UCSD-AML1 (cell line): ENCODE data around the gene SLC22A12.

Source experiments
- DNase-seq: peaks from one replicate; lab custom pipeline; 2025; ENCODE audit not compliant: unreplicated experiment; lab: John Stamatoyannopoulos, UW

Gene SLC22A12

DNA sequence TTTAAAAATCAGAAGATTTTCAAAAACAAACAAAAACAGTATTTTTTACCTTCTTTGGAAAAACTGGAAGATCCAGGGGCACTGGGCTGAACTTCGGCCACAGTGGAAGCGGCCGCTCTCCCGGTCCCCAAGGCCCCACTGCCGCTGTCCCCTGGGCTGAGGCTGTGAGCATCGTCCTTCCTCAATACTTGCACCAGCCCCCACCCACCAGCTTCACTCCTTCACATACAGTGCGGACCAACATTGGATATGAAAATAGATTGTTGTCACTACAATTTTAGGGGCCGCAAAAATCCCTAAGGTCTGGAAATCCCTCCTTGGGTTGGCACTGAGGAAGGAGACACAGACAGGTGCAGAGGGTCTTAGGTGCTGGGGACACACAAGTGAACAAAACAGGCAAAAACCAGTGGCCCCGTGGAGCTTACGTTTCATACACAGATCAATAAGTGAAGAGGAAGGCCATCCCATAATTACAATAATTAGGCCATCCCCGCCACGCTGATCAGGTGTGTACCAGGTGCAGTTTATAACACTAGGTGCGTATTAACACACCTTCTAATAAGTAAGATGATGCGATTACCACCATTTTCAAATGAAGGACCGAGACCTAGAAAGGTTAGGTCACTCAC, 28.2 kb upstream of the SLC22A12 start:
- no peak for DNase-seq

DNA sequence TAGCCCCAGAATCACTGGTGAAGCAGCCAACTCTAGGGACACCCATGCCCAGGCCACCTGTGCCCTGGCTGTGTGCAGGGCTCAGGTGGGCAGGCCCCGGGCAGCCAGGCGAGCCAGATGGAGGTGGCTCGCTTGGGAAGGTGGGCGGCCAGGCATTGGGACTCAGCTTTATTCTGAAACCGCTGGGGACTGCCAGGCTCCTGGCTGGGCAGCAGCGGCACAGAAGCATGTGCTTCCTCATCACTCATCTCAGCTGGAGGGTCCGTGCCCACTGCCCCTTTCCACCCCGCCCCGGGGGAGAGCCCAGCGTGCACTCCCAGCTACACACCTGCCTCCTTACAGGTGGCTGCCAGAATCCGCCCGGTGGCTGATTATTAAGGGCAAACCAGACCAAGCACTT, 27.1 kb upstream of the SLC22A12 start:
- no peak for DNase-seq

DNA sequence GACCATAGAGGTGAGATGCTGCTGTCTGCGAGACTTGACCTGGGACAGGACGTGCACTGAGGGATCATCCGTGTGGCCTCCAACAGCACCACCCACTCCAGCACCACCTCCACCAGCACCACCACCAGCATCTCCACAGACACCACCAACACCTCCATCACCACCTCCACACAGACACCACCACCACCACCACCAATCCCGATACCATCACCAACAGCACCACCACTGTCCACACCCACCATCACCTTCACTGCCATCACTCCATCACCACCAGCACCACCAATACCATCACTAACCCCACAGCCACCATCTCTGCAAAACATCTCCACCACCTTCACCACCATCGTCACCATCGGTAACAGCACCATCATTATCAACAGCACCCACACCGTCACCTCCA, 26.6 kb upstream of the SLC22A12 start:
- no peak for DNase-seq

DNA sequence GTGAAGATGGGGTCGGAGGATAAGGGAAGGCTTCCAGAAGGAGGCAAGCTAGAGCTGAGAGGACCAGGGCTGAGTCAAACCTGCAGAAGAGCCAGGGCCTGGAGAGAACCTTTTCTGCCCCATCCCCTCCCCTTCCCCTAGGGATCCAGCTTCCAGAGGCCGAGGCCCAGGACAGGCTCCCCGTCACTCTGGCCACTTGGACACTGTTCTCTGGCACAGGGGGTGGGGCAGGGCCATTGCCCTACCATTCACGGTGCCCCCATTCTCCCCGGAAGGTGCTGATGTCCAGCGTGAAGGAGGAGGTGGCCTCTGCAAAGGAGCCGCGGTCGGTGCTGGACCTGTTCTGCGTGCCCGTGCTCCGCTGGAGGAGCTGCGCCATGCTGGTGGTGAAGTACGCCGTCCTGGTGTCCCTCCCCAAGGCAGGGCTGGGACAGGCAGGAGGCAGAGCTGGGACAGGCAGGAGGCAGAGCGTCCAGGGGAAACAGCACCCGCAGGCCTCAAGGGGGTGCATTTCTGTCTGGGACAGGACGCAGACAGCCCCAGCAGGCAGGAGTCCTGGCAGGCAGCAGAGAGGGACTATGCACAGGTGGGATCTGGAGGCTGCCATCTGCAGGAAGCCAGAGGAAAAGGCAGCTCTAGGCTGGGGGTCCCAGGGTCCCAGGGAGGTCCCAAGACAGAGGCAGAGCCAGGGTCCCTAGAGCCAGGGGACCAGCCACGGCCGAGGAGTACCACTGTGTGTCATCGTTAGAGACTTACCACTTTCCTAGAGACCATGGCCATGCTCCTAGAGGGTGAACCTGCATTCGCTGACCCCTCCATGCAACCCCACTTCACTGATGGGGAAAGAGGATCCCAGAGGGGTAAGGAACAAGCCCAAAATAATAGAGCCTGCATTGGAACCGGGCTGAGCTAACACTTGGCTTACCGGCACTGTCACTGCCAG, 25.8 kb upstream of the SLC22A12 start:
- no peak for DNase-seq

DNA sequence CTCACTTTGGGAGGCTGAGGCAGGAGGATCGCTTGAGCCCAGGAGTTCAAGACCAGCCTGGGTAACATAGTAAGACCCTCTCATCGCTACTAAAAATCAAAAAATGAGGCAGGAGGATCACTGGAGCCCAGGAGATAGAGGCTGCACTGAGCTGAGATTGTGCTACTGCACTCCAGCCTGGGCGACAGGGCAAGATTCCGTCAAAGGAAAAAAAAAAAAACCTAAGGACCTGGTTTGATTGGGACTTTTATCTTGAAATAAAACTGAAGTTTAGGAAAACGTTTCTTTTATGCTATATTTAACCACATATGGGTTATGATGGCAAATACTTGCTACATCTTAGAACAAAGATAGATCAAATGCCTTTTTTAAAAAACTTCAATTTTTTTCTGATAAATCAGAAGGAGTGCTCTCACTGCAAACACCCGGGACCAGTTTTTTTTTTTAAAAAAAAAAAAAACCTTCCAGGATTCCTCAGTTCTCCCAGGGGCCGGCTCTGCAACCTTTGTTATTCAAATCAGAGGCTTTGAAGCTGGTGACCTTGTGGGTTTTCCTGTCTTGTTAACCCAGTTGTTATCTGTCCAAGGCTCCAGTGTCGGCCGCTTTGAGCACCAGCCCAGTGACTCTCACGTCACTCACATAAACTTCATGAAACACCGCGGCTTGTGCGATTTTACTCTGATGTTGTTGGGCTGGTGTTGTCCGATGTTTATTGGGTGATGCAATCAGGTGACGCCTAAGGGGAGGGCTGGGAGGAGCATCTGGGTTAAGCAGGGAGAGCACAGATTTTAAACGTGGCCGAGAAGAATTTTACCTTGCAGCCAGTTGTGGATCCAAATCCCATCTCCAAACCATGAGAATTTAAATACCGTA, 24.7 kb upstream of the SLC22A12 start:
- DNase-seq = no peak

DNA sequence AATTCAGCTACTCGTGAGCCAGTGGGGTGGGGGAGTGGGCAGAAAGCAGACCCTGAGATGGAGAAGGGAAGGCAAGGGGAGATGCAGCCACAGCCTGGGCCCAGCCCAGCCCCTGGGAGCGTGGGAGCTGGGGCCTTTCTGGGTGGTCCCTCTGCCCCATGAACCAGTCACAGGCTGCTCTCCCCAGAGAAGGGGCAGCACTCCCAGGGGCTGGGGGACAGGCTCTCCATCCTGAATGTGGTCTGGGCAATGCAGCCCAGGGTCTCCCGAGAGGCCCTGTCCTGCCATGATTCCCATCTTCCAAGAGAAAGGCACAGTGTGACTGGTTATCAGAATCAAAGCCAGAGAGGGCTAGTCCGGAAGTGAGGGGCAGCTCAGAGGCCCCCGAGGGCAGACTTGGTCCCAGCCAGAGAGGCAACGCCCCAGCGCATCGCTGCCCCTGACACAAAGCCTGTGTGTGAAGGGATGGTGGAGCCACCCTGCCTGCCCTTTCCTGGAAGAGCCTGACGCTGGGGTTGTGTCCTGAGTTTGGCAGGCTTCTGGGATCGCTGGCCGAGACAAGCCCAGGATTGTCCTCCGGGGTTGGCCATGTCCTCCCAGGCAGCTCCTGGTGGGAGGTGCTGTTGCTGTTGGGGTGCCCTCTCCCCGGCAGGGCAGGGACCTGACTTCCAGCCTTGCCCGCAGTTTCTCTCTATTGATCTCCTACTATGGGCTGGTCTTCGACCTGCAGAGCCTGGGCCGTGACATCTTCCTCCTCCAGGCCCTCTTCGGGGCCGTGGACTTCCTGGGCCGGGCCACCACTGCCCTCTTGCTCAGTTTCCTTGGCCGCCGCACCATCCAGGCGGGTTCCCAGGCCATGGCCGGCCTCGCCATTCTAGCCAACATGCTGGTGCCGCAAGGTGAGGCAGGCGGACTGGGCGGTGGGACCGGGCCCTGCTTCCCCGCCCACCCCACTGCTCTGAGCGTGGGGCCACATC, 23.8 kb upstream of the SLC22A12 start:
- no peak for DNase-seq

DNA sequence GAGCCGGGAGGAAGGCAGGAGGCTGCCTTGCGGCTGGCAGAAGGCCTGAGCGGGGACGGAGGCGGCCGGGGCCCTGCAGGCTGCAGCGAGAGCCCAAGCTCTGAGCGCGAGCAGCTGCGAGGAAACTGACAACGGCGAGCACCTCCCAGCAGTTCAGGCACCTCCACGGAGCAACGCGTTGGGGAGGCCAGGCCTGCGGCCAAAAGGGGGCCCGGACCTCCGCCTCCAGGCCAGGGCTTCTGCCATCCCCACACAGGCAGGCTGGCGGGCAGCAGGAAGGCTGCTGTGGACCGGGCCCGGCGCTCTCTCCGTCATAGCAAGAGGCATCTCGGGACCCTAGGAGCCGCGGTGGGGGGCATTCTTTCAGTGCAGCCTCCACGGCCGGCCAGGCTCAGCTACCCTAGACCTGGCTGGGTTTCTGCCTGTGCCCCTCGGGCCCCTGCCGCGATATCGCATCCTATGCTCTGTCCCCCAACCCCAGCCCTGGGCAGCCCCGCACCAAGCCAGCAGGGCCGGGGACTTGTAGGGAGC, 22.9 kb upstream of the SLC22A12 start:
- DNase-seq = no peak

DNA sequence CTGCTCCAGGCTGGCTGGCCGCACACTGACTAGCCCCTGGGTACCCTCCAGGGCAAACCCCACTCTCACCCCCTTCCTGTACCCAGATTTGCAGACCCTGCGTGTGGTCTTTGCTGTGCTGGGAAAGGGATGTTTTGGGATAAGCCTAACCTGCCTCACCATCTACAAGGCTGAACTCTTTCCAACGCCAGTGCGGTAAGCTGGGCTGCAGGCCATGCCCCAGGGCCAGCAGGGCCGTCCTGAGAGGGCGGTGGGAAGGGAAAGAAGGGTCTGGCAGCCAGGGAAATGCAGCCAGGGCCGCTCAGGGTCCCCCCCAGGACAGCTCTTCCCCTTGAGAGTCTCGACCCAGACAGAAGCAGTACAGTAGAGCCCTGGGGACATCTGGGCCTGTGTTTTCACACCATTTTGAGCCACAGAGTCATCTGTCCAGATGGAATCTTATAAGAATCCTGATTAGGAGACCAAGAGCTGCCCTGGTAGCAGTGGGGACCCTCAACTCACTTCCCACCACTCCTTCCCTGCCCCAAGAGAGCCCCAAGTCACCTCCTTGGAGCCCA, 22.4 kb upstream of the SLC22A12 start:
- DNase-seq = no peak

DNA sequence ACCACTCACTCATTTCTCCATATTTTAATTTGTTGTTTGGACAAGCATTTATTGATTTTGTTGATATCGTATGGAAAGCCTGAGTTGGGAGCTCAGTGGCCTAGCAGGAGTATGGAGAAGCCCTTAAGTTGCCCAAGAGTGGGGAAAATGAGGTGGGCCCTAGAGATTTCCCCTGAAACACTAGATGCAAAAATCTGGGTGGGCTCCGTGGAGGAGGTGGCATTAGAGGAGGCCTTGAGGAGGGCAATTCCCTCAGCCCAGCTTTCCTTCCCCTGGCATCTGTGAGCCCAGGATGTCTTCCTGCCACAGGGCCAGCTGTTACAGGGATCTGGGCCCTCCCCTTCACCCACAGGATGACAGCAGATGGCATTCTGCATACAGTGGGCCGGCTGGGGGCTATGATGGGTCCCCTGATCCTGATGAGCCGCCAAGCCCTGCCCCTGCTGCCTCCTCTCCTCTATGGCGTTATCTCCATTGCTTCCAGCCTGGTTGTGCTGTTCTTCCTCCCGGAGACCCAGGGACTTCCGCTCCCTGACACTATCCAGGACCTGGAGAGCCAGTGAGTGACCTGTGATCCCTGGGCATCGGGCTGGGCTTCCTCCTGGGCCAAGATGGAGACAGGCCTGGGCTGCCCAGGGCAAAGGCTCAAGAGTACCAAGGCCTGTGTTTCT, 21.6 kb upstream of the SLC22A12 start:
- no peak for DNase-seq

DNA sequence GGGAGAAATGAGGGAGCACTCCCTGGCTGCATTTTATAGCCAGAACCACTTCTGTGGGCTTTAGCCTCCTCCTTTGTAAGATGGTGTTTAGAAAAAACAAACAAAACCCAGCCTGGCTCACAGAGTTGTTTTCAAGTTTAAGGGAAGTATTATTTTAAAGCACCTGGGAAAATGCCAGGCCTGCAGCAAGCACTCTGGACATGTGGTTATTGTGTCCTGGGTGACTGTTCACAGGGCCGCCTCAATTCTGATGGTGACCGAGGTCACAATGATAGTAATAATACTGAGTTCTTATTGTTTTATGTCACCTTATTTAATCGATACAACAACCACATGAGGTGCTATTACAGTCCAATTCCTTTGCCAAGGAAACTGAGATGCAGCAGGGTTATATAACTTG, 20.7 kb upstream of the SLC22A12 start:
- DNase-seq = no peak

DNA sequence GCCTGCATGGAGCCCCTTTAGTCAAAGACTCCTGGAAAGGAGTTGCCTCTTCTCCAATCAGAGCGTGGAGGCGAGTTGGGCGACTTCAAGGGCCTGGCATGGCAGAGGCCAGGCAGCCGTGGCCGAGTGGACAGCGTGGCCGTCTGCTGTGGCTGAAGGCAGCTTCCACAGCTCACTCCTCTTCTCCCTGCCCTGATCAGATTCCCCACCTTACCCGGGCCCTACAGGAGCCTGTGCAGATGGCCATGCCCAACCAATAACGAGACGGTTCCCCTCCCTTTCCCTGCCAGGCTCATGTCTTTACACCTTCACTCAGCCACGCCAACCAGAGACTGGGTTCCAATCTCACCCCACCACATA, 20.0 kb upstream of the SLC22A12 start:
- DNase-seq = no peak

DNA sequence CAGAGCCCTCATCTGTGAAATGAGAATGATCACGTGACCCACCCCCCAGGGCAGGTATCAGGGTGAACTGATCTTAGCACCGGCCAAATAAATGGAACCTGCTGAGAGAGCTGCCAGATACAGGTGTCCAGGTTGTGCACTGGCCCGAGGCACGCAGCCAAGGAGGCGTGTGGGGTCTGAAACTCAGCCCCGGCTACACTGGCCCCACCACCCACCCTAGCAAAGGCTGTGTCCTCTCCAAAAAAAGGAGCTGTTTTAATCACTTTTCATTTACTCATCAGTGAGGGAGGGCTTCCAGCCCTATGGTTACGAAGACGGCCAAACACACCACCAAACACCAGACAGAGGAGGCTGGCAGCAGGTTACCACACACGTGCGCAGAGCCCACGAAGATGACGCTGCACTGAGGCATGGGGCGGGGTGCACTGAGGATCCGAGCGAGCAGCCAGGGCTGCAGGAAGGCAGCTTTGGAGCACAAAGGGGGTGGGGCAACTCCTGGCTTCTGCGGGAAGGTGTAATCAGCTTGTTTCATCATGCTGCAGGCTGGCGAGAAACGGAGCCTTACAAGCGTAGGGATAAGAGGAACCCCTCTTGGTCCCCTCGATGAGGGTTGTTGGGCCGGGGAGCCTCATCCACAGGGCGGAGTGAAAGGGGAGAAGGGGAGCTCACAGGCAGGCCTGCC, 19.5 kb upstream of the SLC22A12 start:
- DNase-seq = no peak

DNA sequence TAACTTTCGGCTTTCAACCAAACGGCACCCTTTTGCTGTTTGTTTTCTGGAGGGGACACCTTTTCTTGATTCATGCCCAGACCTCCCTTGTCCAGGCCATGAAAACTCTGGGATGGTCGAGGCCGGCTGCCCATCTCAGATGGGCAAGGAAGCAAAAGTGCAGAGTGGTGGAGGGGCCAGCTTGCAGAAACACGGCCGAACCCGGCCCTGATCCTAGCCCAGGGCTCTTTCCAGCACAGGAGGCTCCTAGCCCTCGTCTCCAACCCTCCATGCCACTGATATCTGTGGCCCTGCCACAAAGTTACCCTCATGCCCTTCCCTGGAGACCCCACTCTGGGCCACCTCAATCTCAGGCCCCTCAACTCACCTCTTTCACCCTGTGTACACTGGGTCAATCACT, 18.9 kb upstream of the SLC22A12 start:
- DNase-seq = no peak

DNA sequence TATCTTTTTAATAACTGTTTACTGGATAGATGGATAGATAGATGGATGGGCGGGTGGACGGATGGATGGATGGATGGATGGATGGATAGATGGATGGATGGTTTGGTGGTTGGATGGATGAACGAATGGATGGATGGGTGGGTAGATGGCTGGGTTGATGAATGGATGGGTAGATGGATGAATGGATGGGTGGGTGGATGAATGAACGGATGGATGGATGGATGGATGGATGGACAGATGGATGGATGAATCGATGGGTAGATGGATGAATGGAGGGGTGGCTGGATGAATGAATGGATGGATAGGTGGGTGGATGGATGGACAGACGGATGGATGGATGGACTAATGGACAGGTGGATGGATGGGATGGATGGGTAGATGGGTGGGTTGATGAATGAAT, 13.8 kb upstream of the SLC22A12 start:
- DNase-seq = no peak

DNA sequence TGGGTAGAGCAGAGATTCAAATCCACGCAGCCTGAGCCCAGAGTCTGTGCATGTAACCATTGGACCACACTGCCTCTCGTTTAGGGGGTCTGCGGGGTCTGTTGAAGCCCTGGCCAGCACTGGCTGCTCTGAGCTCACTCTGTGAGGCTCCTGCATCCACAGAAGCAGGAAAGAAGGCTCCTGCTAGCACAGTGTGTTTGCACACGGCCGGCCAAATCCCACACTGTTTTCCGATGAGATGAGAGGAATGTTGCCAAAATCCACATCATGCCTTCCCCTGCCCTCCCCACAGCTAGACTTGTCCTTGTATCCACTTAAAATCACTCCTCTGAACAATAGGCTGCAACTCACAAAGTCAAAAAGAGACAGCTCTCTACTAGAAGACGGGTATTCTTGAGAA, 10.6 kb upstream of the SLC22A12 start:
- DNase-seq = no peak

DNA sequence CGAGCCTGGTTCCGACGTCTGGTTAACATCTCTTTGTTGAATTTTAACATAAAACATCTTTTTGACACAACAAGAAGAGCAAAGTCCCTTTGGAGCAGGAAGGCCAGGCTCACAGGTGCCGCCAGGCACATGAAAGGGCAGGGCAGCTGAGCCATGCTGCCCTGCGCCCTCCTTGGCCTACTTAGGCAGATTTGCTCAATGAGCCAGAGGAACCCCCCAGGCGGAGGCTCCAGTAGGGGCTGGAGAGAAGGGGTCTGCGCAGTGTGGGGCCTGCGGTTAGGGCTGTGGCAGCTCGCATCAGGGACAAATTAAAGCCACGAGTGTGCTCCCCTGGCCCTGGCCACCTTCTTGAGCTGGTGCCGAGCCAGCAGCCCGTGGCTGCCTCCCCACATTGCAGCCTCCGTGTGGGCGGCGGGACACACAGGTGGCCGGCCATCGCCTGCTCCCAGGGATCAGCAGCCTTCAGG, 9.9 kb upstream of the SLC22A12 start:
- no peak for DNase-seq

DNA sequence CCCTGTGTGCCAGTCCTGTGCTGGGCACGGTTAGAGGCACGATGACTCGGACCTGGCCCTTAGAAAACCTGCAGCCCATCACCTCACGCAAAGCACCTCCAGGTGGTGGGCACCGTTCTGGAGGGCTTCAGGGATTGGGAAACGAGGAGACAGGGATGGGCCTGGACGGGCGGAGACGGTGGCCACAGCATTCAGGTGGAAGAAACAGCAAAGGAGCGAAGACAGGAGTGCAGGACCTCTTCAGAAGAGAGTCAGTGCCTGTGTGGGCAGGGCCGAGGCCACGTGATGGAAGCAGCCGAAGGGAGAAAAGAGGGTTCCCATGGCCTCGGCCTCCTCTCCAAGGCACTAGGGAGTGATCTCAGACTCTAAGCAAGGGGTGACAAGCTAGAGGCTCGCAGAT, 8.1 kb upstream of the SLC22A12 start:
- DNase-seq = no peak
